SKM-1 treated with dmso at 0.1 percent for 144 hours (cell line): ENCODE measurements around the gene PRKAR1A.
A peak's percentile ranks its signal among the peaks of the same experiment; 100 is the strongest.
"Not testable (repeated sequence)": the region's sequence is repeated elsewhere in the genome, so short reads cannot be mapped to it uniquely, and the experiment has no call there.

Source experiments
- DNase-seq: peaks from one replicate; lab custom pipeline; 2025; ENCODE audit not compliant: unreplicated experiment; lab: John Stamatoyannopoulos, UW

The PRKAR1A gene

GRCh38 chr17:68578236-68578635, 66.0 kb downstream of the PRKAR1A start:
- no peak for DNase-seq

GRCh38 chr17:68579194-68579927, 67.1 kb downstream of the PRKAR1A start:
- no peak for DNase-seq

- DNase-seq = peak; percentile 63
Observed at GRCh38 chr17:68580236-68580770, 68.1 kb downstream of the PRKAR1A start.

GRCh38 chr17:68581863-68582645, 69.8 kb downstream of the PRKAR1A start:
- DNase-seq = no peak

- not testable (repeated sequence) for DNase-seq
Observed at GRCh38 chr17:68582867-68583266, 70.6 kb downstream of the PRKAR1A start.

- DNase-seq = no peak
Observed at GRCh38 chr17:68584581-68585303, 72.5 kb downstream of the PRKAR1A start.

GRCh38 chr17:68585643-68586042, 73.4 kb downstream of the PRKAR1A start:
- DNase-seq = no peak

GRCh38 chr17:68587026-68587425, 74.8 kb downstream of the PRKAR1A start:
- DNase-seq = no peak

- DNase-seq = no peak
Observed at GRCh38 chr17:68587847-68588246, 75.6 kb downstream of the PRKAR1A start.

- DNase-seq = no peak
Observed at GRCh38 chr17:68588362-68588761, 76.1 kb downstream of the PRKAR1A start.

GRCh38 chr17:68589086-68589485, 76.9 kb downstream of the PRKAR1A start:
- DNase-seq = no peak

GRCh38 chr17:68591583-68591982, 79.4 kb downstream of the PRKAR1A start:
- no peak for DNase-seq

- no peak for DNase-seq
Observed at GRCh38 chr17:68592009-68592408, 79.8 kb downstream of the PRKAR1A start.

GRCh38 chr17:68592682-68593641, 80.7 kb downstream of the PRKAR1A start:
- DNase-seq = no peak

- DNase-seq = no peak
Observed at GRCh38 chr17:68594552-68594951, 82.3 kb downstream of the PRKAR1A start.

- DNase-seq = no peak
Observed at GRCh38 chr17:68595496-68595895, 83.3 kb downstream of the PRKAR1A start.

- DNase-seq = no peak
Observed at GRCh38 chr17:68595986-68596385, 83.8 kb downstream of the PRKAR1A start.

GRCh38 chr17:68596411-68596945, 84.2 kb downstream of the PRKAR1A start:
- DNase-seq = no peak

GRCh38 chr17:68598074-68598473, 85.8 kb downstream of the PRKAR1A start:
- no peak for DNase-seq

- DNase-seq = no peak
Observed at GRCh38 chr17:68598545-68598961, 86.3 kb downstream of the PRKAR1A start.
